ENCODE measurements around the gene PRKN.
A peak's percentile ranks its signal among the peaks of the same experiment; 100 is the strongest.

The PRKN gene

GRCh38 chr6:162727322-162728182 is at the start of gene PRKN, which contains the start of gene PACRG:
Gene PRKN, minus strand, starts transcription at chr6:162727766.
Gene PACRG, plus strand, starts transcription at chr6:162727974.
- peak; percentile 99 for DNase-seq (ENCODE audit: low spot score)

- no peak for DNase-seq (ENCODE audit: low spot score)
These were observed 49.5 kb upstream of the PRKN start for GRCh38 chr6:162777091-162777490.

GRCh38 chr6:162773996-162774395 is 46.4 kb upstream of the PRKN start:
- DNase-seq (ENCODE audit: low spot score): no peak

- DNase-seq (ENCODE audit: low spot score): no peak
These were observed 44.9 kb upstream of the PRKN start for GRCh38 chr6:162772466-162772865.

GRCh38 chr6:162770955-162771354 is 43.4 kb upstream of the PRKN start:
- DNase-seq (ENCODE audit: low spot score): no peak

- DNase-seq (ENCODE audit: low spot score): no peak
These were observed 42.6 kb upstream of the PRKN start for GRCh38 chr6:162770136-162770535.

GRCh38 chr6:162753775-162754174 is 26.2 kb upstream of the PRKN start:
- no peak for DNase-seq (ENCODE audit: low spot score)

GRCh38 chr6:162751211-162751859 is 23.8 kb upstream of the PRKN start:
- no peak for DNase-seq (ENCODE audit: low spot score)

- DNase-seq (ENCODE audit: low spot score): no peak
These were observed 23.2 kb upstream of the PRKN start for GRCh38 chr6:162750776-162751175.

GRCh38 chr6:162736961-162737360 is 9.4 kb upstream of the PRKN start:
- DNase-seq (ENCODE audit: low spot score): no peak

- no peak for DNase-seq (ENCODE audit: low spot score)
These were observed 5.9 kb upstream of the PRKN start for GRCh38 chr6:162733489-162733888.

GRCh38 chr6:162730502-162730901 is 2.9 kb upstream of the PRKN start:
- no peak for DNase-seq (ENCODE audit: low spot score)

GRCh38 chr6:162728706-162729105 is 1.1 kb upstream of the PRKN start:
- no peak for DNase-seq (ENCODE audit: low spot score)

GRCh38 chr6:162728197-162728596 is 631 bp upstream of the PRKN start:
- DNase-seq (ENCODE audit: low spot score): no peak

GRCh38 chr6:162726947-162727321 is 632 bp downstream of the PRKN start:
- peak; percentile 39 for DNase-seq (ENCODE audit: low spot score)

- no peak for DNase-seq (ENCODE audit: low spot score)
These were observed 4.9 kb downstream of the PRKN start for GRCh38 chr6:162722633-162723032.

- DNase-seq (ENCODE audit: low spot score): no peak
These were observed 5.3 kb downstream of the PRKN start for GRCh38 chr6:162722226-162722625.

GRCh38 chr6:162721404-162721687 is 6.2 kb downstream of the PRKN start:
- no peak for DNase-seq (ENCODE audit: low spot score)

GRCh38 chr6:162719528-162719927 is 8.0 kb downstream of the PRKN start:
- DNase-seq (ENCODE audit: low spot score): no peak

- no peak for DNase-seq (ENCODE audit: low spot score)
These were observed 12.0 kb downstream of the PRKN start for GRCh38 chr6:162715601-162716000.

- DNase-seq (ENCODE audit: low spot score): no peak
These were observed 13.4 kb downstream of the PRKN start for GRCh38 chr6:162713974-162714780.

GRCh38 chr6:162712694-162713093 is 14.9 kb downstream of the PRKN start:
- no peak for DNase-seq (ENCODE audit: low spot score)

GRCh38 chr6:162711376-162711775 is 16.2 kb downstream of the PRKN start:
- no peak for DNase-seq (ENCODE audit: low spot score)

All from cerebellar cortex (tissue), 1 donor.